Upper lobe of left lung (tissue), 4 donors: Measurements from ENCODE around the gene PPP2R3B.

Experiments used
- EP300 ChIP-seq, 4 donors: sonication (generic); formaldehyde crosslinking; IDR thresholded peaks; one replicate each; pipeline ENCODE4 v1.5.1; 2017; ENCODE audit warnings: antibody characterized with exemption in 4 of 4, control low read depth in 2 of 4
- POLR2A ChIP-seq, 4 donors: fragments of 450-650 bp; IDR thresholded peaks; one replicate each; pipeline ENCODE4 v1.5.1; 2016 to 2017; ENCODE audit warnings: antibody characterized with exemption in 4 of 4, mild to moderate bottlenecking in 2 of 4
- POLR2AphosphoS5 ChIP-seq, 2 donors: sonication (generic); formaldehyde crosslinking; IDR thresholded peaks; one replicate each; pipeline ENCODE4 v1.5.1; 2017; ENCODE audit warnings: antibody characterized with exemption in 2 of 2
- TF ChIP-seq, protein P1 (sequence below), 6 experiments: fragments of 450-650 bp in 4 of 6; fragments of 200-600 bp in 2 of 6; sonication (generic) in 2 of 6; IDR thresholded peaks; one replicate each; pipeline ENCODE4 v1.5.1; 2016 to 2019; ENCODE audit warnings: antibody characterized with exemption in 6 of 6

DNA sequence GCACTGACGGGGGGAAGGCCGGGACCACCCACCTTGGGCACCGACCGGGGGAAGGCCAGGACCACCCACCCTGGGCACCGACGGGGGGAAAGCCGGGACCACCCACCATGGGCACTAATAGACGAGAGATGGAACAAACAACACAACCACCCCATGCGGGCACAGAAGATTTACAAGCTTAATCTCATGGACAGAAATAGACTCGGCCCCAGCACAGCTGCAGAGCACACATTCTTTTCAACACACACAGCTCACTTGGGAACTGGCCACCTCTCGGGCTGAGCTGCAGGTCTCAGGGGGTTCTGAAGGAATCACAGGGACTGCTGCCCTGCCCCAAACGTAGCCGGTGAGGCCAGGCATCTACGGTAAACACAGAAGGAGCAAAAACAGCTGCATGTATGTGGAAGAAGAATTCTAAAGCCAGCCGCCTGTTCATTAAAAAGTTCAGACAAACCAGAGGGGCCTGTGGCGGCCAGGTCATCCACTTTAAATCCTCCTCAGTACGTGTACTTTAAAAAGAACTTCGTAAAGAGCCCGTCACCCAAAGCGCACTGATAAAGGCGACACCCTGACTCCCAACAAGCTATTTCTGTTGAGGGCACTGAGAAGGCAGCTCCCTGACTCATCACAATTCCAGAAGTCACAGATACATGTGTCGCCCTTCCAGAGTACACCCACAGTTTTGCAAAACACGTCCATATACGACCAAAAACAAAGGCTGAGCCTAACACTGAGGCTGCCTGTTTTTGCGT lies 17.7 kb downstream of the PPP2R3B start:
- TF ChIP-seq, protein P1, sequence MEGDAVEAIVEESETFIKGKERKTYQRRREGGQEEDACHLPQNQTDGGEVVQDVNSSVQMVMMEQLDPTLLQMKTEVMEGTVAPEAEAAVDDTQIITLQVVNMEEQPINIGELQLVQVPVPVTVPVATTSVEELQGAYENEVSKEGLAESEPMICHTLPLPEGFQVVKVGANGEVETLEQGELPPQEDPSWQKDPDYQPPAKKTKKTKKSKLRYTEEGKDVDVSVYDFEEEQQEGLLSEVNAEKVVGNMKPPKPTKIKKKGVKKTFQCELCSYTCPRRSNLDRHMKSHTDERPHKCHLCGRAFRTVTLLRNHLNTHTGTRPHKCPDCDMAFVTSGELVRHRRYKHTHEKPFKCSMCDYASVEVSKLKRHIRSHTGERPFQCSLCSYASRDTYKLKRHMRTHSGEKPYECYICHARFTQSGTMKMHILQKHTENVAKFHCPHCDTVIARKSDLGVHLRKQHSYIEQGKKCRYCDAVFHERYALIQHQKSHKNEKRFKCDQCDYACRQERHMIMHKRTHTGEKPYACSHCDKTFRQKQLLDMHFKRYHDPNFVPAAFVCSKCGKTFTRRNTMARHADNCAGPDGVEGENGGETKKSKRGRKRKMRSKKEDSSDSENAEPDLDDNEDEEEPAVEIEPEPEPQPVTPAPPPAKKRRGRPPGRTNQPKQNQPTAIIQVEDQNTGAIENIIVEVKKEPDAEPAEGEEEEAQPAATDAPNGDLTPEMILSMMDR (IDR thresholded peaks at IDR 0.05) = no peak
- TF ChIP-seq EP300 (IDR thresholded peaks at IDR 0.05) = no peak
- TF ChIP-seq POLR2A (IDR thresholded peaks at IDR 0.05) = no peak
- TF ChIP-seq POLR2AphosphoS5 (IDR thresholded peaks at IDR 0.05) = no peak
